GM13977 (cell line): ENCODE data around the gene TECPR2.

Experiments
- DNase-seq: peaks from one replicate; pipeline ENCODE4 v3.0.0; 2012; ENCODE audit warnings: low spot score
- CTCF ChIP-seq: IDR thresholded peaks from 2 replicates; pipeline ENCODE4 v1.5.1; 2012; ENCODE audit warnings: mild to moderate bottlenecking, control low read depth; ENCODE audit not compliant: insufficient read depth; ENCODE audit errors: extremely low read depth, missing control alignments
- in situ Hi-C: fragments of 300-500 bp; cut with MboI; formaldehyde crosslinking; loops from one replicate; pipeline ENCODE4 v1.12.0; 2022; ENCODE audit warnings: low sequenced_read_pairs, low pct_unique_long_range_greater_than_20kb, mixed read lengths, inconsistent platforms; ENCODE audit not compliant: unreplicated experiment

TECPR2 gene

GRCh38 chr14:102356280-102356679 lies 6.5 kb upstream of the TECPR2 start:
- TF ChIP-seq CTCF, result no peak
- DNase-seq, result no peak
- in situ Hi-C loops, result no loop called here

- in situ Hi-C loops, result no loop called here
- no peak for TF ChIP-seq CTCF
- DNase-seq, result no peak
Observed at GRCh38 chr14:102359341-102359740, 3.4 kb upstream of the TECPR2 start.

GRCh38 chr14:102360388-102360787 lies 2.4 kb upstream of the TECPR2 start:
- in situ Hi-C loops, result no loop called here
- no peak for TF ChIP-seq CTCF
- no peak for DNase-seq

- peak; percentile 73 for DNase-seq
- no peak for TF ChIP-seq CTCF
- in situ Hi-C loops, result no loop called here
Observed at GRCh38 chr14:102362084-102362483, 657 bp upstream of the TECPR2 start.

GRCh38 chr14:102363182-102363943 lies 622 bp downstream of the TECPR2 start:
- no peak for DNase-seq
- TF ChIP-seq CTCF, result no peak
- in situ Hi-C loops, result no loop called here

GRCh38 chr14:102370305-102370809 lies 7.6 kb downstream of the TECPR2 start:
- in situ Hi-C loops, result no loop called here
- DNase-seq, result no peak

More at GRCh38 chr14:102370305-102370809, 7.6 kb downstream of the TECPR2 start:
- no peak for TF ChIP-seq CTCF
